HepG2 (cell line): ENCODE measurements around the gene CYP2W1.

Experiments used
- NCOA1 ChIP-seq: sonication (generic); formaldehyde crosslinking; IDR thresholded peaks from 2 replicates; pipeline ENCODE4 v1.9.0; 2021; ENCODE audit warnings: missing genetic modification reagents
- TF ChIP-seq, protein P1 (sequence below): sonication (generic); formaldehyde crosslinking; IDR thresholded peaks from 2 replicates; pipeline ENCODE4 v1.5.0; 2020; ENCODE audit warnings: mild to moderate bottlenecking, missing genetic modification reagents, moderate library complexity

- TF ChIP-seq NCOA1, result no peak
- TF ChIP-seq, protein P1, sequence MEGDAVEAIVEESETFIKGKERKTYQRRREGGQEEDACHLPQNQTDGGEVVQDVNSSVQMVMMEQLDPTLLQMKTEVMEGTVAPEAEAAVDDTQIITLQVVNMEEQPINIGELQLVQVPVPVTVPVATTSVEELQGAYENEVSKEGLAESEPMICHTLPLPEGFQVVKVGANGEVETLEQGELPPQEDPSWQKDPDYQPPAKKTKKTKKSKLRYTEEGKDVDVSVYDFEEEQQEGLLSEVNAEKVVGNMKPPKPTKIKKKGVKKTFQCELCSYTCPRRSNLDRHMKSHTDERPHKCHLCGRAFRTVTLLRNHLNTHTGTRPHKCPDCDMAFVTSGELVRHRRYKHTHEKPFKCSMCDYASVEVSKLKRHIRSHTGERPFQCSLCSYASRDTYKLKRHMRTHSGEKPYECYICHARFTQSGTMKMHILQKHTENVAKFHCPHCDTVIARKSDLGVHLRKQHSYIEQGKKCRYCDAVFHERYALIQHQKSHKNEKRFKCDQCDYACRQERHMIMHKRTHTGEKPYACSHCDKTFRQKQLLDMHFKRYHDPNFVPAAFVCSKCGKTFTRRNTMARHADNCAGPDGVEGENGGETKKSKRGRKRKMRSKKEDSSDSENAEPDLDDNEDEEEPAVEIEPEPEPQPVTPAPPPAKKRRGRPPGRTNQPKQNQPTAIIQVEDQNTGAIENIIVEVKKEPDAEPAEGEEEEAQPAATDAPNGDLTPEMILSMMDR (CRISPR knock-in tag), result no peak
Measured at GRCh38 chr7:994592-995308, 11.8 kb downstream of the CYP2W1 start.
